IgD-negative memory B cell (primary cell): Measurements from ENCODE around the gene ALG1. TPM values are rescaled to one million over a fixed set of nuclear protein-coding genes. Genes with fewer than 3 reads are reported as not detected.
A peak's percentile ranks its signal among the peaks of the same experiment; 100 is the strongest.
"Not testable (repeated sequence)": the region's sequence is repeated elsewhere in the genome, so short reads cannot be mapped to it uniquely, and the experiment has no call there.

ENCODE experiments used
- H3K27ac Mint-ChIP-seq, 3 donors: one replicate each; pipeline ENCODE4 v1.8.0; 2020 to 2022; ENCODE audit warnings: mild to moderate bottlenecking in 3 of 3, mixed read lengths in 3 of 3, moderate library complexity in 1 of 3
- H3K27me3 Mint-ChIP-seq: one replicate; pipeline ENCODE4 v1.8.0; 2021; ENCODE audit warnings: mixed read lengths
- H3K36me3 Mint-ChIP-seq: one replicate; pipeline ENCODE4 v1.8.0; 2020; ENCODE audit warnings: mild to moderate bottlenecking, mixed read lengths
- H3K4me1 Mint-ChIP-seq, 3 donors: one replicate each; pipeline ENCODE4 v1.8.0; 2020 to 2022; ENCODE audit warnings: mixed read lengths in 3 of 3, mild to moderate bottlenecking in 1 of 3
- H3K4me3 Mint-ChIP-seq, 4 donors: one replicate each; pipeline ENCODE4 v1.8.0; 2020 to 2022; ENCODE audit warnings: mild to moderate bottlenecking in 4 of 4, mixed read lengths in 4 of 4, moderate library complexity in 3 of 4
- H3K9me3 Mint-ChIP-seq, 3 donors: one replicate each; pipeline ENCODE4 v1.8.0; 2020 to 2021; ENCODE audit warnings: mixed read lengths in 3 of 3, mild to moderate bottlenecking in 1 of 3
- polyA plus RNA-seq: library from polyadenylated mRNA; unstranded; fragments of 300-500 nt; fragmentation: Illumina TruSeq; gene quantifications from one replicate; pipeline ENCODE4 v1.2.3, GENCODE V29; 2021

Gene ALG1
- polyA plus RNA-seq, 1 donor from 2014 or later, result 24.5 TPM

DNA sequence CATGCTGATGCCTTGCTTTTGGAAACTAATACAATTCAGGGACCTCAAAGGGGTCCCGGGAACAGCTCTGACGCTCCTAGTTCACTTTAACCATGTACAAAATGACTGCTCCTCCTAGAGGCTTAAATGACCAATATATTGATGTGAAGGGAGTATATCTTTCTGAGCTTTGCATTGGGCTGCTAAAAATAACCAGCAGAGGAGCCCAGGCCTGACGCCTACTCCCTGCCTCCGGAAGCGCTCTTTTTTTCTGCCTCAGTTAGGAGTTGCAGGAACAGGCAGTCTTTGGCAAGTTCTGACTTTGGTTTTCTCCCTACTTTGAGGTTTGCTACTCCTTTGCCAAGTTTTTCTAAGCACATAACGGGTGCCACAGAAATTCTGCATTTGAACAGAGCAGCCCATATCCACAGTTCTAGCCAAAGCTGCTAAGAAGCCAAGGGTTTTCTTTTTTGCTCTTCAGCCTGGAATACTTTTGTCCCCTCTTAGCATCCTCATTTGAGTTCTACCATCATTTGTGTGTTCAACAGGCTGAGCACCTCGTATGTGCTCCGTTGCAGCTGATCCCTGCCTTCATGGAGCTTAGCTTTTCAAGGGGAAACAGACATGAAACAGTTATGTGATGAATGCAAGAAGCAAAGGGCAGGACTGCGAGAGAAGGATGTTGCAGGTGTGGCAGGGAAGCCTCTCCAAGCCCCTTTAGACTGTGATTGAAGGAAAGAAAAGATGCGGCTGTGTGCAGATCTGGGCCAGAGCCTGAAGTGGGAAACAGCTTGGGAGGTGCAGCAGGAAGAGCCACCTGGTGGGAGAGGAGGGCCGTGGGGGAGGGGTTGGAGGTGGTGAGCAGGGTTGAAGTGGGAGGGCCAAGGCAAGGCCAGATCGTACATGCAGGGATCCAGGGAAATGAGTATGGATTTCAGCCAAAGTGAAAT is 35.2 kb upstream of the ALG1 start:
- Mint-ChIP-seq H3K9me3 (no peaks in the 10 kb centered on the region), H3K4me1 (peaks cover 11 to 18% (median 15%) of the 10 kb centered on the region in 3 donors), H3K4me3 (peak overlapping the region in 2 of 4 donors; percentile 14 to 88), H3K36me3 (peaks cover 3% of the 10 kb centered on the region), H3K27me3 (peaks cover 8% of the 10 kb centered on the region), H3K27ac (peak overlapping the region in 1 of 3 donors; percentile 61)

DNA sequence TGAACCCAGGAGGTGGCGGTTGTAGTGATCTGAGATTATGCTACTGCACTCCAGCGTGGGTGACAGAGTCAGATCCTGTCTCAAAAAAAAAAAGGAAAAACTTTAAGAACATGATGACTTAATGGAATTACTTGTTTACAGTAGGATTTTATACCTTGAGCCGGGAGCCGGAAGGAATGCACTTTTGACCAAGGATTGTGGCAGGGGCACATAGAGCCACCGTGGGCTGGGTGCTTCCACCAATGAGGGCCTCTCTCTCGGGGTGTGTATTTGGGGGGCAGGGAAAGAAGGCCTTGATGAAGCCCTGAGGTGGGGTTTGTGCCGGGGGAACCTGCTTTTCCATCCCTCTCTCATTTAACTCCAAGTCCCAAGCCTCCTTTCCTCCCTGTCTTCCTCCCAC is 31.2 kb upstream of the ALG1 start:
- peaks cover 0 to 8% (median 6%) of the 10 kb centered on the region in 3 donors for H3K4me1 Mint-ChIP-seq
- peaks cover 3% of the 10 kb centered on the region for H3K36me3 Mint-ChIP-seq
- H3K9me3 Mint-ChIP-seq, result no peaks in the 10 kb centered on the region
- H3K27me3 Mint-ChIP-seq, result peaks cover 9% of the 10 kb centered on the region
- H3K4me3 Mint-ChIP-seq, result no peak overlapping the region
- H3K27ac Mint-ChIP-seq, result no peak overlapping the region

DNA sequence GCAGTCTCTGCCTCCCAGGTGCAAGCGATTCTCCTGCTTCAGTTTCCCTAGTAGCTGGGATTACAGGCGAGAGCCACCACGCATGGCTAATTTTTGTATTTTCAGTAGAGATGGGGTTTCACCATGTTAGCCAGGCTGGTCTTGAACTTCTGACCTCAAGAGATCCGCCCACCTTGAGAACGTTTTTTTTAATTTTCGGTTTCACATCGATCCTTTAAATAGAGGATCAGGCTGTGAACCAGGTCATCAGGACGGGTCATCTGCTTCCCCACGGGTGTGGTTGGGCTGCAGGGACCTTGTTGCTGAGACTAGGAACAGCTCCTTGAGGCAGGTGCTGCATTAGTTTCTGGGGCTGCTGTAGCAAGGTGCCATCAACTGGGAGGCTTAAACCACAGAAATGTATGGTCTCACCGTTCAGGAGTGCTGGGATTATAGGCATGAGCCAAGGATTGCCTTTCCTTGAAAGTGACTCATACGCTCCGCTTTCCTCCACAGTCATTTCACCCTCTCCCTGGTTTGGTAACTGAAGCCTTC is 30.0 kb upstream of the ALG1 start:
- H3K4me3 Mint-ChIP-seq, result peak overlapping the region in 1 of 4 donors; percentile 62
- H3K36me3 Mint-ChIP-seq, result peaks cover 1% of the 10 kb centered on the region
- H3K9me3 Mint-ChIP-seq, result no peaks in the 10 kb centered on the region
- H3K4me1 Mint-ChIP-seq, result peaks cover 0 to 8% (median 2%) of the 10 kb centered on the region in 3 donors
- H3K27me3 Mint-ChIP-seq, result peaks cover 11% of the 10 kb centered on the region
- H3K27ac Mint-ChIP-seq, result no peak overlapping the region

DNA sequence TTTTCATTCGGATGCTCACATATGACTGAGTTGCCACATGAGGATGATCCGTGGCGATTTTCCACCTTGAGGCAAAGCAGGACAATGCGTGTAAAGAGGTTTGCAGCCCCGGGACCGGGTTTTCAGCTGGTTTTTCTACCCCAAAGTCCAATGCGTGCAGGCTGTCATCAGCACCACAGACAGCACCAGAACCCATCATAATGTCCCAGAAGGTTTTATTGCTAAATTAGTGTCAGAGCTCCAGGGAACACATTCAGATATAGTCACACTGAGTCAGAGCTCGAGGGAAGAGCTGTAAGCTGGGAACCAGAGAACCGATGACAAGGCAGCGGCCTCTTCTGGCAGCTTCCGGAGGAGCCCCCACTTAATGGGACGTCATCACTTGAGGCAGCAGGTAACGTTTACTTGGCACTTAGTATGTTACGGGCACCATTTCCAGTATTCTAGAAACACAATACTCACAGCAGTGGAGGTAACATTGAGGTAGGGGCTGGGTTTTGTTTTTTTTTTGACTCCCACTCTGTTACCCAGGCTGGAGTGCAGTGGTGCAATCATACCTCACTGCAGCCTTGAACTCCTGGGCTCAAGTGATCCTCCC is 29.0 kb upstream of the ALG1 start:
- H3K36me3 Mint-ChIP-seq, result peaks cover 1% of the 10 kb centered on the region
- H3K9me3 Mint-ChIP-seq, result no peaks in the 10 kb centered on the region
- peaks cover 12% of the 10 kb centered on the region for H3K27me3 Mint-ChIP-seq
- H3K4me3 Mint-ChIP-seq, result no peak overlapping the region
- peaks cover 0 to 8% (median 2%) of the 10 kb centered on the region in 3 donors for H3K4me1 Mint-ChIP-seq
- no peak overlapping the region for H3K27ac Mint-ChIP-seq

DNA sequence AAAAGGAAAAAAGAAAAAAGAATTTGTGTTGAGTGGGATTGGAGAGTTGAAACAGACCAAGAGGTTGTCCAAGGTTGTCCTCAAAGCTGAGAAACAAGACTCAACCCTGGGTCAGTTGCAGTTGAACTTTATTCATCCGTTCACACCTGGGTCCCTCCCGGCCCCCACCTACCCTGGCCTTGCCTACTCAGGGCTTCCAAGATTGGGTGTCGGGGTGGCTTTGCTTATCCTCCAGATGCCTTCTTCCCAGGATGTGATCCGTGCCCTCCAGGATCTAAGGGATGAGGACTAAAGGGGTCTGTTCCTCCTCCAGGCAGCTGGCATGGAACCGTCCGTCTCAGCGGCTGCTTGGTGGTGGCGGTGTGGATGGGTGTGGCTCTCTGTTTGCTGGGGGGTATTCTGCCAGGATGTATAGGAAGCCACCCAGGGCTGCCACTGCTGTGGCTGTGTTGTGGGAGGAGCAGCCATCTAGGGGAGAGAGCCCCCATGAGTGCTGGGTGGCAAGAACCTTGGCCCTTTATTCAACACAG is 27.6 kb upstream of the ALG1 start:
- Mint-ChIP-seq H3K27ac (no peak overlapping the region), H3K36me3 (no peaks in the 10 kb centered on the region), H3K9me3 (peaks cover 0 to 6% (median under 1%) of the 10 kb centered on the region in 3 donors), H3K4me1 (peaks cover 0 to 8% (median 2%) of the 10 kb centered on the region in 3 donors), H3K27me3 (peaks cover 16% of the 10 kb centered on the region), H3K4me3 (no peak overlapping the region)

DNA sequence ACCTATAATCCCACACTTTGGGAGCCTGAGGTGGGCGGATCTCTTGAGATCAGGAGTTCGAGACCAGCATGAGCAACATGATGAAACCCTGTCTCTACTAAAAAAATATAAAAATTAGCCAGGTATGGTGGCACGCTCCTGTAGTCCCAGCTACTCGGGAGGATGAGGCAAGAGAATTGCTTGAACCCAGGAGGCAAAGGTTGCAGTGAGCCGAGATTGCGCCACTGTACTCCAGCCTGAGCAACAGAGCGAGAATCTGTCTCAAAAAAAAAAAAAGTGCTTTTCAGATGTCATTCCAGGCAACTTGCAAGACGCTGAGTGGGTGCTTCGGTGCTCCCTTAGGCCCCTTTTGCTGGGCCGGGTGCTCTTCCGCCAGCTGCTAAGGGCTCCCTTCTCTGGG is 27.1 kb upstream of the ALG1 start:
- not testable (repeated sequence) for H3K27ac Mint-ChIP-seq, H3K36me3 Mint-ChIP-seq, H3K4me1 Mint-ChIP-seq, H3K9me3 Mint-ChIP-seq, H3K4me3 Mint-ChIP-seq
- peaks cover 16% of the 10 kb centered on the region for H3K27me3 Mint-ChIP-seq

DNA sequence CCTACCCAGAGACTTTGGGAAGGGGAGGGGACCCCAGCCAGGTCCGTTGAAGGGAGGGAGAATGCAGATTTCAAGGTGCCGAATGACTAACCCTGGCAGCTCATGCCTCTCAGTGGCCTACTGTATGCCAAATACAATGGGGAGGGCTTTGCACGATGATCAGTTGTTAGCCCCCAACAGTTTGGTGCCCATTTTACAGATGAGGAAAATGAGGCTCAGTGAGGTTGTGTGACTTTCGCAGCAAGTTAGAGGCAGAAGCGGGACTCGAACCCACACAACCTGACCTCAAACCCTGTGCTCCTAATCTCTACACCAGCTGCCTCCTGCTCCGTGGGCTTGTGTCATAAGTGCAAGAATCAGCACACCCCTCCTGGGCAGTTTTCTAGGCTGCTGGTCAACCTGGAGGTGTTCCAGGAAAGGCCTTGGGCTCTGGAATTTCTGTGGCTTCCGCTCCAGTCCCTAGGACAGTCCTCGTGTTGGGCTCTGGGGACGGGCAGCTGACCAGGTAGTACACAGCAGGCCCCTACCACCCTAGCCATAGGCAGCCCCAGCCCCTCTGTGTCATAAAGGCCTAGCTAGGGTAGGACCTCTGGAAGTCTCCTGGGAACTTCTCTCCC is 26.0 kb upstream of the ALG1 start:
- Mint-ChIP-seq H3K4me1 (peaks cover 0 to 8% (median 2%) of the 10 kb centered on the region in 3 donors), H3K27me3 (peaks cover 16% of the 10 kb centered on the region), H3K27ac (no peak overlapping the region), H3K9me3 (peaks cover 2 to 10% (median 3%) of the 10 kb centered on the region in 3 donors), H3K4me3 (no peak overlapping the region), H3K36me3 (no peaks in the 10 kb centered on the region)

DNA sequence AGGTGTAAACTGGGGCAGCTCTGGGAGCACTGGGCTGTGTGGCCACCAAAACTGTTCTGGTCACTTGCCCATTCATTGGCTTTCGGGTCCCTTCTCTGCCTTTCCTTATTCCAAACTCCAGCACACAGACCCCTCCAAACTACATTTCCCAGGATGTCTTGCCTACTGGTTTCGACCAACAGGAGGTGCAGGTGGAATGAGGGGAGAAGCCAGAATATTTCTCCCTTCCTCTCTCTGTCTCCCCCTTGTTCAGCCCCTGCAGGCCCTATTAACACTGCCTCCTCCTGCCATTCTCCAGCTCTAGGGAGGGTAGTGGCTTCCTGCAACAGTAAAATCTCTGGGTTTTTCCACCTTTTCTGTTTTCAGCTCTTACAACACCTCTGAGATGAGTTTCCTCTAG is 24.7 kb upstream of the ALG1 start:
- Mint-ChIP-seq H3K9me3 (peaks cover 2 to 15% (median 6%) of the 10 kb centered on the region in 3 donors), H3K36me3 (no peaks in the 10 kb centered on the region), H3K4me3 (no peak overlapping the region), H3K4me1 (peaks cover 0 to 2% (median 0%) of the 10 kb centered on the region in 3 donors), H3K27me3 (peaks cover 7% of the 10 kb centered on the region), H3K27ac (no peak overlapping the region)

DNA sequence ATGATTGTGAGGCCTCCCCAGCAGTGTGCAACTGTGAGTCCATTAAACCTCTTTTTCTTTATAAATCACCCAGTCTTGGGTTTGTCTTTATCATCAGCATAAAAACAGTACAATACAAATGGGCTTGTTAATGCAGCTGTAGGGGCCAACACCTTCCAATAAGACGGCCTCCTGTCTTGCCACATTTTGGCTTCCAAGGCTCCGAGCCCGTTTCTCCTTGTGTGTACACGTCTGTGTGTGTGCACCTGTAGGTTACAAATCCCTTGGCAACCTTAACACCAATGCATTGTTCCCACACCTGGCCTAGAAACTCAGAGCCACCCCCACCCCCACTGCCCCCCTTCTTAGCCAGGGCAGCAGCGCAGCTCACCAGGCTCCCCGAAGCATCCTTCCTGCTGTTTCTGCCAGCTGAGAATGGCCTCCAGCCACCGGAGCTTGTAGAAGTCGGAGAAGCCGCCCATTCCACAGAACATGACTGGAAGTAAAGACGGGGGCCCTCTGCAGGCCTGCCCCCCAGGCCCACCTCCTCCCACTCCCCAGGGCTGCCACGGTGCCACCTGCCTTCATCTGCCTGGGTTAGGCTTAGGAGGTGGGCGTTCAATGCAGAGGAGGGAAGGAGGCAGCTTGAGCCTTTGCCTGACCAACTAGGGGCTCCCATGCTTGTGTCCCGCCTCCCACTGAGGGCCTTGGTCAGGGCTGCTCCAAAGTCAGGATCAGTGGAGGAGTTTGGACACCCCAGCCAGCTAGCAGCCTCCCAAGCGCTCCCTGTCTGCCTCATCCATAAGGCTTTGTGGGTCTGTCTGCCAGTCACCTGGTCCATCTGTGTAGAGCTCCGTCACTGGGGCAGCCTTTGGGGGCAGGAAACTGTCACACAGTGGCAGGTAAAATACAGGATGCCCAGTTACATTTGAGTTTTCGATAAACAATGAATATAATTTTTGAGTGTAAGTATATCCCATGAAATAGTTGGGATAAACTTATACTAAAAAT is 16.5 kb upstream of the ALG1 start:
- Mint-ChIP-seq H3K4me3 (peak overlapping the region in 1 of 4 donors; percentile 66), H3K27ac (no peak overlapping the region), H3K9me3 (peaks cover 0 to 9% (median 6%) of the 10 kb centered on the region in 3 donors), H3K4me1 (no peaks in the 10 kb centered on the region), H3K27me3 (peaks cover 1% of the 10 kb centered on the region), H3K36me3 (no peaks in the 10 kb centered on the region)

DNA sequence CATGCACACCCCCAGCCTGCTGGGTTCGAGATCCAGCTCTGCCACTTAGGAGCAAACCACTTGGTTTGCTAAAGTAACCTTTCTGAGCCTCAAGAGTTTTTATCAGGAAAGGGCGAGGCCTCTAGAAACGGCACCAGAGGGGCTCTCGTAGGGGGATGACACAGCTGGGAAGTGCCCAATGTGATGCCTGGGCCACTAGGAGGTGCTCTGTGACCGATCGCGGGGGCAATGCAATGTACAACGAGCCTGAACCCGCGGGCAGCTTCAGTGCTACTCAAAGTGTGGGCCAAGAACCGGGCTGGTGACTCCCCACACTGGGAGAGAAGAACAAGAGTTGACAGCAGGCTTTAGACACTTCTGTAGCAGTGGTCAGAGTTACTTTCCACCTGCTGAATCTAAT is 15.3 kb upstream of the ALG1 start:
- Mint-ChIP-seq H3K27me3 (peaks cover 2% of the 10 kb centered on the region), H3K36me3 (no peaks in the 10 kb centered on the region), H3K27ac (no peak overlapping the region), H3K9me3 (no peaks in the 10 kb centered on the region), H3K4me1 (no peaks in the 10 kb centered on the region), H3K4me3 (no peak overlapping the region)

DNA sequence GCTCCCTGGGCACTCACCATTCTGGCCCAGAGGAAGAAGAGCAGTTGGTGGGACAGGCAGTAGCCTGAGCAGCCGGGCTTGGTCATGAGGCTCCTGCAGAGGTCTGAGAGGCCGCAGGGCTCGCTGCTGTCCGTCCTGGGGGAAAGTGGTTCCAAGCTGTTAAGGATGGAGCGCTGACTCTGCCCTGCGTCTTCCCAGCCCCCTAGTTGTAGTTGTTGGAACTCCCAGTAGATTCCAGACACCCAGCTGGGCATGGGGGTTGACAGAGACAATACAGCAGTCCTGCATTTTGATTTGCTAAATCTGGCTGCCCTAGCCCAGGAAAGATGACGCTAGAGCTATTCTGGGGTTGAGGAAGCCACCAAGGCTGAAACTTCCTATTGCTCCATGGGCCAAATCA is 13.2 kb upstream of the ALG1 start:
- H3K9me3 Mint-ChIP-seq, result no peaks in the 10 kb centered on the region
- no peaks in the 10 kb centered on the region for H3K36me3 Mint-ChIP-seq
- H3K4me1 Mint-ChIP-seq, result no peaks in the 10 kb centered on the region
- no peak overlapping the region for H3K4me3 Mint-ChIP-seq
- H3K27me3 Mint-ChIP-seq, result peaks cover 3% of the 10 kb centered on the region
- no peak overlapping the region for H3K27ac Mint-ChIP-seq

DNA sequence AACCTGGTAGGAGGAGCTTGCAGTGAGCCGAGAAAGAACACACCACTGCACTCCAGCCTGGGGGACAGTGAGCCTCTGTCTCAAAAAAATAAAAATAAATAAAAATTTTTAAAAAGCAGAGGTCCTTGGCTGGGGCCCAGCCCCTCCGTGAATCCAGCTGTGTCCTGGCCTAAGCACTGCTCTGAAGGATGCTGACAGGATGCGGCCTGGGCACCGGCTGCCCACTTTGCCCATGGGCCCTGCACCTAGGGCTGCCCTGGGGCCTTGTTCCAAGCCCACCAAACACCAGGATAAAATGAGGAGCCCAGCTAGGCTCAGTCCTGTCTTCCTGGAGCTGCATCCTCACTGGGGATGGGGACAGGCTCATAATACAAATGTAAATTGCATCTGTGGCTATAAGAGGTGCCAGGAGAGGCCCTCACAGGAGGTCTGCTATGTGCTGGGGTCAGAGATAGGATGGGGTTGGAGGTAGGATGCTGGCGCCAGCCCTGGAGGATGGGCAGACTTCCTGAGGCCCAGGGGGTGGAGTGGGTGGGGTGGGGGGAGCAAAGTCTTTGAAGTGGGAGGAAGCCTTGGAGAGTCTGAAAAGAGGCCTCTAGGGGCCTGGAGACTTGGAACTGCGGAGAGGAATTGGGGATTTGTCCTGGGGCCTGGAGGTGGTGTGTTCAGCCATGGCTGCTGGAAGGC is 12.1 kb upstream of the ALG1 start:
- peaks cover 3% of the 10 kb centered on the region for H3K27me3 Mint-ChIP-seq
- no peak overlapping the region for H3K4me3 Mint-ChIP-seq
- no peaks in the 10 kb centered on the region for H3K36me3 Mint-ChIP-seq
- H3K9me3 Mint-ChIP-seq, result no peaks in the 10 kb centered on the region
- H3K27ac Mint-ChIP-seq, result no peak overlapping the region
- H3K4me1 Mint-ChIP-seq, result no peaks in the 10 kb centered on the region

DNA sequence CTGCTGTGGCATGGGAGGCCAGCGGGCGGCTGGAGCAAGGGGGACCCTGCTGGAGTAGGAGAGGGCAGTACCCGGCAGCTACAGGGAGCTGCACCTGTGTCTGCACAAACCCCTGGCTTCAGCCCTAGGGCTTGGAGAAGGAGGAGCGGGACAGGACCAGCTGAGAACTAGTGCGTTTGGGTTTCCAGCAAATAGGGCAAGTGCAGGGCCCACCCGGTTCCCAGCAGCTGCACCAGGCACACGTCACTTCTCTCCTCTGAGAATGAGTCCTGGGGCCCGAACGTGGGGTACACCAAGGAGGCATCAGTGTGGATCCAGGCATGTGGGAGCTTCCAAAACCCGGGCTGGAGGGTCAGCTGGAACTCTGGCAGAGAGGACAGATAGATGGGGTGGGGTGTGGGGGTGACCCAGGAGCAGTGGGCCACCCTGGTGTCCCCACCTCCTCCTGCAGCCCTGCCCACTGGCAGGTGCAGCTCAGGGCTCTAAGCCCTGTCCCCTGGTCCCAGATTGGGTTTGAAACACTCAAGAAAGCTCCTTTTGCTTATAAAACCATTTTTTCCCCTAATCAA is 11.5 kb upstream of the ALG1 start:
- Mint-ChIP-seq H3K4me1 (no peaks in the 10 kb centered on the region), H3K36me3 (no peaks in the 10 kb centered on the region), H3K27ac (no peak overlapping the region), H3K27me3 (peaks cover 3% of the 10 kb centered on the region), H3K4me3 (no peak overlapping the region), H3K9me3 (no peaks in the 10 kb centered on the region)
